SH-SY5Y (cell line): ENCODE results near the gene CCNB1.

ENCODE experiments used
- GATA2 ChIP-seq: IDR thresholded peaks from 2 replicates; pipeline ENCODE4 v1.6.1; 2011; ENCODE audit warnings: mild to moderate bottlenecking, low read depth, low read length
- GATA3 ChIP-seq: IDR thresholded peaks from 2 replicates; pipeline ENCODE4 v1.6.1; 2011; ENCODE audit warnings: low read depth, mild to moderate bottlenecking, low read length, moderate library complexity

DNA sequence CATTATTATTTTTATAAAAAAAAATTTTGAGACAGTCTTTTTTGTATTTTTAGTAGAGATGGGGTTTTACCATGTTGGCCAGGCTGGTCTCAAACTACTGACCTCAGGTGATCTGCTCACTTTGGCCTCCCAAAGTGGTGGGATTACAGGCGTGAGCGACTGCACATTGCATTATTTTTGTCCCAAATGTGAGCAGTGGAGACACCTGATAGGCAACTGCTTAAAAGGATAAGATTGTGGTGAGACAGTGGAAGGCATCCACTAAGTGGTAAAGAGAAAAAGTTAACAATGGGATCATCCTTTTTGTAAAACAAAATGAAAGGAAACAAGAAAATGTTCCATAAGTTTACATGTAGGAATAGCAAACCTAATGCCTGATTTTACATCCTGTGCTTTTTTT lies 20.4 kb downstream of the CCNB1 start:
- TF ChIP-seq GATA3: no peak
- TF ChIP-seq GATA2: no peak
